ENCODE results near the gene MAPK14. TPM values are rescaled to one million over a fixed set of nuclear protein-coding genes. Genes with fewer than 3 reads are reported as not detected.

The MAPK14 gene
- total RNA-seq, 1 donor from 2014 or later, result 36.5 TPM

GRCh38 chr6:36050305-36050704 lies 22.7 kb downstream of the MAPK14 start:
- Mint-ChIP-seq H3K9me3 (ENCODE audit: low read depth) (no peaks in the 10 kb centered on the region), H3K27me3 (ENCODE audit: low read depth) (no peaks in the 10 kb centered on the region), H3K27ac (ENCODE audit: unreplicated experiment) (no peak overlapping the region), H3K4me1 (ENCODE audit: low read depth) (no peaks in the 10 kb centered on the region), H3K4me3 (ENCODE audit: unreplicated experiment) (no peak overlapping the region), H3K36me3 (ENCODE audit: low read depth) (no peaks in the 10 kb centered on the region)
- DNase-seq (ENCODE audit: low spot score), result no peak
- TF ChIP-seq CTCF (IDR thresholded peaks at IDR 0.05), result no peak

- Mint-ChIP-seq H3K36me3 (ENCODE audit: low read depth) (no peaks in the 10 kb centered on the region), H3K4me3 (ENCODE audit: unreplicated experiment) (no peak overlapping the region), H3K27me3 (ENCODE audit: low read depth) (no peaks in the 10 kb centered on the region), H3K27ac (ENCODE audit: unreplicated experiment) (no peak overlapping the region), H3K4me1 (ENCODE audit: low read depth) (no peaks in the 10 kb centered on the region), H3K9me3 (ENCODE audit: low read depth) (no peaks in the 10 kb centered on the region)
- no peak for DNase-seq (ENCODE audit: low spot score)
- TF ChIP-seq CTCF (IDR thresholded peaks at IDR 0.05), result no peak
Observed at GRCh38 chr6:36050947-36051710, 23.5 kb downstream of the MAPK14 start.

- no peaks in the 10 kb centered on the region for H3K9me3 Mint-ChIP-seq (ENCODE audit: low read depth)
- no peak for TF ChIP-seq CTCF (IDR thresholded peaks at IDR 0.05)
- H3K4me3 Mint-ChIP-seq (ENCODE audit: unreplicated experiment), result no peak overlapping the region
- H3K27ac Mint-ChIP-seq (ENCODE audit: unreplicated experiment), result no peak overlapping the region
- DNase-seq (ENCODE audit: low spot score), result no peak
- H3K4me1 Mint-ChIP-seq (ENCODE audit: low read depth), result no peaks in the 10 kb centered on the region
- H3K27me3 Mint-ChIP-seq (ENCODE audit: low read depth), result no peaks in the 10 kb centered on the region
- no peaks in the 10 kb centered on the region for H3K36me3 Mint-ChIP-seq (ENCODE audit: low read depth)
Observed at GRCh38 chr6:36052097-36052496, 24.5 kb downstream of the MAPK14 start.

GRCh38 chr6:36053878-36054277 lies 26.3 kb downstream of the MAPK14 start:
- H3K27ac Mint-ChIP-seq (ENCODE audit: unreplicated experiment), result no peak overlapping the region
- no peak for DNase-seq (ENCODE audit: low spot score)
- H3K36me3 Mint-ChIP-seq (ENCODE audit: low read depth), result no peaks in the 10 kb centered on the region
- no peaks in the 10 kb centered on the region for H3K4me1 Mint-ChIP-seq (ENCODE audit: low read depth)
- TF ChIP-seq CTCF (IDR thresholded peaks at IDR 0.05), result no peak
- H3K27me3 Mint-ChIP-seq (ENCODE audit: low read depth), result no peaks in the 10 kb centered on the region
- H3K4me3 Mint-ChIP-seq (ENCODE audit: unreplicated experiment), result no peak overlapping the region
- H3K9me3 Mint-ChIP-seq (ENCODE audit: low read depth), result no peaks in the 10 kb centered on the region

- Mint-ChIP-seq H3K27ac (ENCODE audit: unreplicated experiment) (no peak overlapping the region), H3K27me3 (ENCODE audit: low read depth) (no peaks in the 10 kb centered on the region), H3K4me1 (ENCODE audit: low read depth) (no peaks in the 10 kb centered on the region), H3K4me3 (ENCODE audit: unreplicated experiment) (no peak overlapping the region), H3K9me3 (ENCODE audit: low read depth) (no peaks in the 10 kb centered on the region), H3K36me3 (ENCODE audit: low read depth) (peaks cover 2% of the 10 kb centered on the region)
- DNase-seq (ENCODE audit: low spot score), result no peak
- TF ChIP-seq CTCF (IDR thresholded peaks at IDR 0.05), result no peak
Observed at GRCh38 chr6:36054415-36054814, 26.8 kb downstream of the MAPK14 start.

Measured in chondrocyte (in vitro differentiated cells).